ENCODE data around the gene RPL32.
A peak's percentile ranks its signal among the peaks of the same experiment; 100 is the strongest.

RPL32 gene

DNA sequence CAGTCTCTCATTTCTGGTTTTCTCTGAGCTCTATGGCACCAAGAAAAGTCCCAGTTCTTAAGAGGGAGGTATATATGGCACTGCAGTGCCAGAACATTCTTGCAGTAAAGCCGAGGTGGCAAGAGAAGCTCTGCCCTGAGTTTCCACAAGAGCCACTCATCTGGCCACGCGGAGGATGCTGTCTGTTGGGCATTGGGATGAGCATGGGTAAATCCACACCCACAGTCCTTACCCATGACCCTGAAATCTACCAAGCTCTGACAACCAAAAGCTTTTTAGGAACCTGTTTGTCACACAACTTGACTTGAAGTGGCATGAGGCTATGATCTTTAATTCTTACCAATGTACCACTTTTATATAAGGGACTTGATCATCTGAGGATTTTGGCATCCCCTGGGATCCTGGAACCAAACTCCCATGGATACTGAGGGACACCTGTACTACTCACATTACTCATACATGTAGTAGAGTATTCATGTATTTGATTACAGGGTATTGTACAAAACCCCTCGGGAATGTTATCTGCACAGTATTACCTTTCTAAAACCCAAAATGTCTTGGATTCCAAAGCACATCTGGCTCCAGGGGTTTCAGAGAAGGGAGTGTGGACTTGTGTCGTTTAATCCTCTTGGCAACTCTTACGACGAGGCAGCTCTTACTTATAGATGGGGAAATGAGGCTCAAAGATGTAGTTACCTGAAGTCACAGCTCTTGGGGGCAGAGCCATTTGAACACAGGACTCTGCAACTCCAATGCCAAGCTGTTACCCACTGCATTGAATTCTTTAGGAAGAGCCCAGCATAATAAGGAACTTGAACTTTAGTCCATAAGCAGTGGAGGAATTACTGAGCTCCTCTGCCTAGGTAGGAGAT, 8.8 kb downstream of the RPL32 start:
- no peak for DNase-seq

- DNase-seq, result no peak
These were observed 10.0 kb downstream of the RPL32 start for GRCh38 chr3:12831301-12831866.

- DNase-seq, result no peak
These were observed 10.6 kb downstream of the RPL32 start for GRCh38 chr3:12830785-12831156.

GRCh38 chr3:12829886-12830784, 11.2 kb downstream of the RPL32 start:
- DNase-seq, result no peak

DNA sequence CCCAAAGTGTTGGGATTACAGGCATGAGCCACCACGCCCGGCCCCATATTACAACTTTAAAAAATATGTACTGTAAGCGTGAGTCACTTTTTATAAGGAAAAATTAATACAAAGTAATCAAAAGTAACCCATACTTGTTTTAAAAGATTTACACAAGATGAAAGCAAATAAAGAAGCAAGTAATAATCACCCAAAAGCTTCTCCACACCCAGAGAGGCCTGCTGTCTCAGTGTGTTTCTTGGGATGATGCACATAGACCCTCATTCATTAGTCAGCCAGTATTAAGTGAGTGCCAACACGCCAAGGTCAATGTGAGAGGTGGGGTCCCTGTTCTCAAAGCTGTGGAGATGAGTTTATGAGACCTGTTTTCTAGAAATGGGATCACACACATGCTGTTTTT, 12.0 kb downstream of the RPL32 start:
- no peak for DNase-seq

DNA sequence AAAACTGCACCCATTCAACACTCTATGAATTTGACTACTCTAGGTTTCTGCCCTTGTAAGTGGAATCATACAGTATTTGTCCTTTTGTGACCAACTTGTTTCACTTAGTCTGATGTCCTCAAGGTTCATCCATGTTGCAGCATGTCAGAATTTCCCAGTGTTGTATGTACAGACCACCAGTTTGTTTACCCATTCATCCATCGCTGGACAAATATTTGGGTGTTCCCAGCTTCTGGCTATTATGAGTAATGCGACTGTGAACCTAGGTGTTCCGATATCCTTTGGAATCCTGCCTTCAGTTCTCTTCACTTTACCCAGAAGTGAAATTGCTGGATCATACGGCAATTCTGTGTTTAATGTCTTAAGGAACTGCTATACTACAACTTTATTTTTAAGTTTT, 12.6 kb downstream of the RPL32 start:
- DNase-seq, result no peak

DNA sequence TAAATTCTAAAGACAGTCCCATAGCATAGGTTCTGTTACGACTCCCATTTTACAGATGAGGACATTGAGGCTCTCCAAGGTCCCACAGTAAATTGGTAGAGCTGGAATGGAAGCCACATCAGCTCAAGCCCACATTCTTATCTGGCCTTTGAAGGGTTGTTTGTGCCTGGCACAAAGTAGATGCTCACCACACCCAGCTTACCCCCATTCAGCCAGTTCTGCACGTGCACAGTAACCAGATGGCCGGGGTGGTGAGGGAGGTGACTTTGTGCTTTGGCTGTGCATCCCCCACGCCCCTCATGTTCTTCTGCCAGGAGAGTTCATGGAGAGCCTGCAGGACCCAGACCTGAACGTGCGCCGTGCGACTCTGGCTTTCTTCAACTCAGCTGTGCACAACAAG, 16.2 kb downstream of the RPL32 start:
- no peak for DNase-seq

DNA sequence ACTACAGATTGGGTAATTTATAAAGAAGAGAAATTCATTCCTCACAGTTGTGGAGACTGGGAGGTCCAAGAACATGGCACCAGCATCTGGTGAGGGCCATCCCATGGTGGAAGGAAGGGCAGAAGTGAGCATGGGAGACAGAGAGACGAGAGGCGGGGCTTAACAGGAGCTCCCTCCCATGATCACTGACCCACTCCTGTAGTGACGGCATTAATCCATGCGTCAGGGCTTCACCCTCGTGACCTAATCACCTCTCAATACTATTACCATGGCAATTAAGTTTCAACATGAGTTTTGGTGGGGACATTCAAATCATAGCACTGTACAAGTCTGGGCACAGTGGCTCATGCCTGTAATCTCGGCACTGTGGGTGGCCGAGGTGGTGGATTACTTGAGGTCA, 17.1 kb downstream of the RPL32 start:
- DNase-seq, result no peak

- DNase-seq, result no peak
These were observed 18.5 kb downstream of the RPL32 start for GRCh38 chr3:12822725-12823373.

- no peak for DNase-seq
These were observed 22.6 kb downstream of the RPL32 start for GRCh38 chr3:12818773-12819172.

DNA sequence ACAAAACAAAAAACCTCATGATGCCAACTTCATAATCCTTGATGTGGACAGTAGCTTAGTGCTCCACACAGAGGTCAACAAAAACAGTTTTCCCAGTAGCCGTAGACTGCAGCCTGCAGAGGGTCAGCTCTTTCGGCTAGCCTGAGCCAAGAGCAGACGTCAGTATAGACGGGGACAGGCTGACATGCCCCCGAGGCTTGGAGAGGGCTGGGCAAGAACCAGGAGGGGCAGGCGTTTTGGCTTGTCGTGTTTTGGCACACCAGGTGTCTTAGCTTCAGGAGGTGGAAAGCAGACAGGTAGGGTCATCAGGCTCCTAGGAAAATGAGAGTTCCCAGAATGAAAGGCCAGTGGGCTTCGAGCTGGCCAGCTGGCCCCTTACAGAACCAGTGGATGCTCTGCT, 23.1 kb downstream of the RPL32 start:
- DNase-seq, result no peak

- DNase-seq, result peak; percentile 8
These were observed 24.0 kb downstream of the RPL32 start for GRCh38 chr3:12817343-12817710.

DNA sequence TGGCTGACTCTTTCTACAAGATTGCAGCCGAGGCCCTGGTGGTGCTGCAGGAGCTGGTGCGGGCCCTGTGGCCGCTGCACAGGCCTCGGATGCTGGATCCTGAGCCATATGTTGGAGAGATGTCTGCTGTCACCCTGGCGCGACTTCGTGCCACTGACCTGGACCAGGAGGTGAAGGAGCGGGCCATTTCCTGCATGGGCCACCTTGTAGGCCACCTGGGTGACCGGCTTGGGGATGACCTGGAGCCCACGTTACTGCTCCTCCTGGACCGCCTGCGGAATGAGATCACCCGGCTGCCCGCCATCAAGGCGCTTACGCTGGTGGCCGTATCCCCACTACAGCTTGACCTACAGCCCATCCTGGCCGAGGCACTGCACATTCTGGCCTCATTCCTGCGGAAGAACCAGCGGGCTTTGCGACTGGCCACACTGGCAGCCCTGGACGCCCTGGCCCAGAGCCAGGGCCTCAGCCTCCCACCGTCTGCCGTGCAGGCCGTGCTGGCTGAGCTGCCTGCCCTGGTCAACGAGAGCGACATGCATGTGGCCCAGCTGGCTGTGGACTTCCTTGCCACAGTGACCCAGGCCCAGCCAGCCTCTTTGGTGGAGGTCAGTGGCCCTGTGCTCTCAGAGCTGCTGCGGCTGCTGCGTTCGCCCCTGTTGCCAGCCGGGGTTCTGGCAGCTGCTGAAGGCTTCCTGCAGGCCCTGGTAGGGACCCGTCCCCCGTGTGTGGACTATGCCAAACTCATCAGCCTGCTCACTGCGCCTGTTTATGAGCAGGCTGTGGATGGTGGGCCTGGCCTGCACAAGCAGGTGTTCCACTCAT, 24.6 kb downstream of the RPL32 start:
- no peak for DNase-seq

- no peak for DNase-seq
These were observed 25.6 kb downstream of the RPL32 start for GRCh38 chr3:12815719-12816118.

GRCh38 chr3:12815078-12815477, 26.3 kb downstream of the RPL32 start:
- no peak for DNase-seq

DNA sequence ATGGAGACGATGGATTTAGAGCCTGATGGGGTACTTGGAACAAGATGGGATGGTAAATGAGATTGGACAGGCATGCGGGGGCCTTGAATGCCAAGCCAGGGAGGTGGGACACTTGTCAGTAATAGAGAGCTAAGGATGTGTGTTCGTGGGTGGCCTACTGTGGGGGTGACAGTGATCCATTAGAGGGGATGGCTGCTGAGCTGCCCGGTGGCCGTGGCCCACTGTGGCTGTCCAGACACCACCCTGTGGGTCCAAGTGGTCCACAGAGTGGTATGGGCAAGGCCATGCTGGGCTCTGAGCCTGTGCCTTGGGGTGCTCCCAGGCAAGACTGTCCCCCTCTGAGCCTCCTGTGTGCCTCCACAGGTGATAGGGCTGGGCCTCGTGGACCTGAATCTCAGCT, 27.4 kb downstream of the RPL32 start:
- DNase-seq, result no peak

DNA sequence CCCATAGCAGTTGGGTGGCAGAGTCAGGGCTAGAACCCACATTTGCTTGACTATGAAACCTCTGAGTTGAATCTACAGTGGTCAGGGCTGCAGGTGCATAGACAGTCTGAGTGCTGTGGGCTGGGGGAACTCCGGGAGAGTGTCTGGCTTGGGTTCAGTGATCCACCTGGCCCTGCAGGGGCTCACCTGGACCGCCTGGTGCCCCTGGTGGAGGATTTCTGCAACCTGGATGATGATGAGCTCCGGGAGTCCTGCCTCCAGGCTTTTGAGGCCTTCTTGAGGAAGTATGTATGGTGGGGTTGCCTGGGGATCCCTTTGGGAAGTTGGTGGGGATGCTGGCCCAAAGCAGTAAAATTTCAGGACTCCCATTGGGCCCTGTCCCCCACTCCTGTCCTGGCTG, 28.6 kb downstream of the RPL32 start:
- no peak for DNase-seq

DNA sequence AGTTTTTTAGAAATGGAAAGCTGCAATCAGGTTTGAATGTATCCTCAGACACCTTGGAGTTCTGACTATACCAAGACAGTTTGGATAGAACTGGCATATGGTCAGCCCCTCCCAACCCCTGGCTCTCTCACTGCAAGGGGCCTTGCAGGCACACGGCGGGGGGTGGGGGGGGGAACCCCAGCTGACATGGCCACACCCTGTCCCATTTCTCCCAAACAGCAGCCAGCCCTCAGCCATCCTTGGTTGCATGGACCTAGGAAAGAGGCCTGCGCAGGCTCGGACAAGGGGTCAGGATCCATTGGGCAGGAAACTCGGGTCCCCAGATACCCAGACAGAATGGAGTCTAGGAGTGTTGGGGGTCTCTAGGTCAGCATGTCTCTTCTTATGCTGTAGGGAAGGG, 30.4 kb downstream of the RPL32 start:
- no peak for DNase-seq

DNA sequence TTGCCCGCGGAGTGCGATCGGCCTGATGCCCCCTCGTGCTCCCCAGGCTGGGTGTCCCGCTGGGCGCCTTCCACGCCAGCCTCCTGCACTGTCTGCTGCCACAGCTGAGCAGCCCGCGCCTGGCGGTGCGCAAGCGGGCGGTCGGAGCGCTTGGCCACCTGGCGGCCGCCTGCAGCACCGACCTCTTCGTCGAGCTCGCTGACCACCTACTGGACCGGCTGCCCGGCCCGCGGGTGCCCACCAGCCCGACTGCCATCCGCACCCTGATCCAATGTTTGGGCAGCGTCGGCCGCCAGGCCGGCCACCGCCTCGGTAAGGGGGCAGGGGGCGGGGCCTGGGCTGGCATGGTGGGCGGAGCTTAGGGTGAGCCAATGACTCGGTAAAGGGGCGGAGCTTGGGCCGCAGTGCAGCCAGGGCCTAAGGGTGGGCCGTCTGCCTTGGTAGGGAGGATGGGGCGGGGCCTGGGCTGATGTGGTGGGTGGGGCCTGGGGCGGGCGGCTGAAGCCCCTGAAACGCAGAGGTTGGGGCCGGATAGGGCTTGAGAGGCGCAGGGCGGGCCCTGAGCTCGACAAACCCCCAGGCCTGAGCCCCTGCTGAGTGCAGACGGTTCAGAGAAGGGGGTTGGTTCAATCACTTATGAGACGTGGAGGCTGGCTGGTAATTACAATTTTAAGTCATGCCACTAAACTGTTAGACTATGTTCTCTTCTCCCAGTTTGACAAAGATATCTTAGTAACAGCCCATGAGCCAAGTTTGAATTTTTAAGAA, 31.2 kb downstream of the RPL32 start:
- peak; percentile 84 for DNase-seq

- DNase-seq, result no peak
These were observed 31.9 kb downstream of the RPL32 start for GRCh38 chr3:12809435-12809834.

DNA sequence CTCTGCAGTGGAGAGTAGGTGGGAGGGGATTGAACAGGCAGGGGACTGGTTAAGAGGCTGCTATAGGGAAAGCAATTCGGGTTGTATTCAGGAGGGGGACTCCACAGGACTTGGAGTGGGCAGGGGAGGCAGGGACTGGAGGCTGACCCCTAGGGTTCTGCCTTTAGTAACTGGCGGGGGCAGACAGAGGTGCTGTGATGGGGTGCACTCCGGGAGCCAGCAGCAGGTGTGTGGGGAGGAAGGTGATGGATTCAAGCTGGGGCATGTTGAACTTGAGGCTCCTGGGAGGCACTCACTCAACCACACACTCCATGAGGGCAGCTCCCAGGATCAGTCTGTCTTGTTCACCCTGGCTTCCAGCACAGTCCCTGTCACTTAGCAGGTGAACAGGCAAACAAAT, 32.4 kb downstream of the RPL32 start:
- no peak for DNase-seq

DNA sequence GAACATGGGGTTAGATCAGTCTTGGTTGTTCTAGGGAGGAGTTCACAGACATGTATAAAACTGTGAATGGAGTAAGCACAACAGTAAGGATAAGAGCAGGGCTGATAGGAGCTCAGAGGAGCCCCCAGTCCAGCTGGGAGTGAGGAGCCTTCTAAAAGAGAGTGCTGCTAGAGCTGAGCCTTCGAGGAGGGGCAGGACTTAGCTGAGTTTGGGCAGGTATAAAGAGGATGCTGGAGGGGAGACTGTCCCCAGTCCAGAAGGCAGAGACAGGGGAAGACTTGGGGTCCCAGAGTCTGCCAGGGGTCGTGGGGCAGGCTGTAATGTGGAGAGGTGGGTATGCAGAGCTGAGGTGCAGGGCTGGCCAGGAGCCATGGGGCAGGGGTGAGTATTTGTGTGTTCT, 32.8 kb downstream of the RPL32 start:
- no peak for DNase-seq
